Measurements from ENCODE around the gene FAXDC2.
"Not testable (repeated sequence)": the region's sequence is repeated elsewhere in the genome, so short reads cannot be mapped to it uniquely, and the experiment has no call there.

Gene FAXDC2

DNA sequence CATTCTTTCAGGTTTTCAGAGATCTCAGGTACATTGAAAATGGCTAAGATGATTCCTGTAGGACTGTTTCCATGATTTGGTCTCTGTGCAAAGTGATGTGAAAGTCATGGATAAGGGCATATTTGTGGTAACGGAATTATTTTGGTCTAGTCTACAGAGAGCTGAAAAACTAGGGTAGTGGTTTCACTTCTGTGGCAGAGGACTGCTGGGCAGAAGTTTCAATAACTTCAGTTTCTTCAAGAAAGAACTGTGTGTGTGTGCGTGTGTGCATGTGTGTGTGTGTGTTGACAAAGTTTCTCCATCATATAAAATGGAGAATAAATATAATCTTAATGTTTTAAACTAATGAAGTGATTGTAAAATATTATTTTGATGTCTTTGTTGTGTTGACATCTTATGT, 12.4 kb upstream of the FAXDC2 start:
- intact Hi-C loops (cut with DNase I): no loop called here

DNA sequence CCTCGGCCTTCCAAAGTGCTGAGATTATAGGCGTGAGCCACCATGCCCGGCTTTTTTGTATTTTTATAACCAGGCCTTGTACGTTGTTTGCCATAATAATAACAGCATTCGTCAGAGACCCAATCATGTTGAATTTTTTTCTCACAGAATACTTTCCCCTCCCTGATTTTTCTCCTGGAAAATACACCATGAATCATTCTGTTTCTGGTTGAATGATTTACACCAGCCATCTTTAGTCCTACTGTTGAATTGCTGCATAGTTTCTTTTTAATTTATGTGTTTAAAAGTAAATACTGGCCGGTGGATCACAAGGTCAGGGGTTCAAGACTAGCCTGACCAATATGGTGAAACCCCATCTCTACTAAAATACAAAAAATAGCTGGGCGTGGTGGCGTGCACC, 11.5 kb upstream of the FAXDC2 start:
- intact Hi-C loops (cut with DNase I): no loop called here
- no peak for DNase-seq

More for the DNA sequence above, 12.4 kb upstream of the FAXDC2 start:
- DNase-seq: no peak

DNA sequence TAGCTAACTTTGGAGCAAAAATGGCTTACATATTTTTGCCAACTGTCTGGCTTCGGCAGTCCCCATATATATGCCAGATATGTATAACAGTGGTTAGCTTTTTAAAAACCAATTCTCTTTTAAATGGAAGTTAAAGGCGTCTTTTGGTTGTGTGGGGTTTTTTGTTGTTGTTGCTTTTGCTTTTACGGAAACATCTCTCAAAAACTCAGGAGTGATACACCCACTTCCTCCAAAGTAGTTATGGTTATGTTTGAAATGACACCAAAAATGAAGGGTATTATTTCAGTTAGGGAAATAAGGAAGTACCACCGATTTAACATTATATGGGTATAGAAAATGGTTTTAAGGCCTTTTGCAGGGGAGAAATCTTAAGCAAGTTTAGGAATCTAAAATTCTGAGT, 10.4 kb upstream of the FAXDC2 start:
- no peak for DNase-seq
- intact Hi-C loops (cut with DNase I): no loop called here

DNA sequence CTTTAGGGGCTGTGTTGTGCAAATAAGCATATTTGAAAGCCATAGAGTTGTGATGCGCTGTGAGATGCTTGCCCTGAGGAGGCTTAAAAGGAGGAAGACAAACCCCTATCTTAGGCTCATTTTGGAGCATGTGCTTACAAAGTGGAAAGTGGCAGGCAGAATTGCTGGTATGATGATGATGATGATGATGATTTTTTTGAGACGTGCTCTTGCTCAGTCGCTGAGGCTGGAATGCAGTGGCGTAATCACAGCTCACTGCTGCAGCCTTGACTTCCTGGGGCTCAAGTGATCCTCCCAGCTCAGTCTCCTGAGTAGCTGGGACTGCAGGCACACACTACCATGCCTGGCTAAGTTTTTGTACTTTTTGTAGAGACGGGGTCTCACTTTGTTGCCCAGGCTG, 9.7 kb upstream of the FAXDC2 start:
- no peak for DNase-seq

DNA sequence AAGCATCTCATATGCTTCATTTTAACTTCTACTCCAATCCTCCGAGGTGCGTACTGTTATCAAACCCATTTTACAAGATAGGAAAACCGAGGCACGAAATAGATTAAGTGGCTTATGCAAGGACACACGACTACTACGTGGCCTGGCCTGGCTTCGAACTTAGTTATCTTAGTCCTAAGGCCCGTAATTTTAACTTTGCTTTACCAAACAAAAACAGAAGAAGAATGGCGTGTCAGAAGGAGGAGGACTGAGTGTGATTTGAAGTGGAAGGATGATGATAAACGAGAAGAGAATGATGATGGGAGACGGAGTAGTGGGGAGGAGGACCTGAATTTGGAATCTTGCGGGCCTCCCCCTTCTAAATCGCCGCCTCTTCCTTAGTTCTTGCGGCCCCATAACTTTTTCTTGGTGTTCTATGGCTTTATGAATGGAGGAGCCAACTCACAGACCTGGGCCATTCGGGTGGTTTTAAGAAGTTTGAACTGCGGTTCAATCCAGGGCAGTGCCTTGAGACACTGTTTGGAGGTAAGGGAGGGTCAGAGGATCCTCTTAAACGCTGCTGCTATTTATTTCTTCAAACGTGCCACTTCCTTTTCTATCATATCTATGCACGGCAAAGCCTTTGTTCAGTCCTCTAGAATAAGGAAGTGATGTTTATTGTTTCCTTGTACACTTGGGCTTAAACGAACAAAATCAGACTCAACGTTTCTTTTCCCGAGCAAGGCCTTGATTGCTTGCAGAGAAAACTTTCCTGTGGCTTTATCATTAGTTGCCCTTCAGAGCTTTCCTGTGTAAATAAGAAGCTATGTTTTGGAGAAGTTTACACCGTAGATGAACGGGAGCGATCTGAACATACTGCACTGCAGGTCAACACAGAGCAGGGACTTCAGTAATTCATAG, 8.8 kb upstream of the FAXDC2 start:
- intact Hi-C loops (cut with DNase I): loop anchor here (1.0 to 5.0 kb wide), 2 partner anchors 83 to 104 kb away; partner anchors contain the start of genes LARP1 and MRPL22

More for the DNA sequence above, 9.7 kb upstream of the FAXDC2 start:
- intact Hi-C loops (cut with DNase I): no loop called here

DNA sequence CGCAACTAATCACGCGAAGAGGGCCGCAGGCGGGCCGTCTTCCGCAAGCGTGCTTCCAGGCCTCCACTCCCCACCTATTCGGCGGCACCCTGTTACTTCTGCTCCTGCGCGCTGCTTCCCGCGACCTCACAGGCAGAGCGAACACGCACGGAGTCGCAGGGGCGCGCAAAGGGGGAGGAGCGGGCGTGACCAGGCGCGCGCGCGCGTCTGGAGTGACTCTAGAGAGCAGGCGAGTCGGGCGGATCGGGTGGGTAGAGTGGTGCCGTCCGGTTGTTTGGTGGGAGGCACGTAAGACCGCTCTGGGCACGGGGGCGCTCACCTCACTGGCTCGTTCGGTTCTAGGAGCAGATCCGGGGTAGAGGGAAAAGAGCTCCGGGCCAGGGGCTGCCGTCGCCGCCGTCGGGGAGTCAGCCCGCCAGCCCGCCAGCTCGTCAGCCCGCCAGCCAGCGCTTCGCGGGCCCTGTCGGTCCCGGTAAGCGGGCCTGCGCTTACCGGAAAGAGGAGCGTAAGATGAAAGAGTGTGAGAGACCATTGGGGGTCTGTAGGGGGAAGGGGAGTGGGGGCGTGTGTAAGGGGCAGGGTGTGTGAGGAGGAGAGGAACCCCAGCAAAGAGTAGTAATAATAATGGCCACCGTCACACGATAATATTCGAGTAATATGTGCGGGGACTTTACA, 8.0 kb upstream of the FAXDC2 start, which contains the start of gene CNOT8:
CNOT8 (plus strand) TSS at position 331 of the 675 bp plus-strand sequence. CDS start 4,652 bp downstream, outside the sequence.
- intact Hi-C loops (cut with DNase I): loop anchor here (1.0 to 5.0 kb wide), 2 partner anchors 84 to 103 kb away; partner anchors contain the start of genes LARP1 and MRPL22
- DNase-seq: peak; percentile 97 to 100 (median 99)

More for the DNA sequence above, 8.8 kb upstream of the FAXDC2 start:
- no peak for DNase-seq

DNA sequence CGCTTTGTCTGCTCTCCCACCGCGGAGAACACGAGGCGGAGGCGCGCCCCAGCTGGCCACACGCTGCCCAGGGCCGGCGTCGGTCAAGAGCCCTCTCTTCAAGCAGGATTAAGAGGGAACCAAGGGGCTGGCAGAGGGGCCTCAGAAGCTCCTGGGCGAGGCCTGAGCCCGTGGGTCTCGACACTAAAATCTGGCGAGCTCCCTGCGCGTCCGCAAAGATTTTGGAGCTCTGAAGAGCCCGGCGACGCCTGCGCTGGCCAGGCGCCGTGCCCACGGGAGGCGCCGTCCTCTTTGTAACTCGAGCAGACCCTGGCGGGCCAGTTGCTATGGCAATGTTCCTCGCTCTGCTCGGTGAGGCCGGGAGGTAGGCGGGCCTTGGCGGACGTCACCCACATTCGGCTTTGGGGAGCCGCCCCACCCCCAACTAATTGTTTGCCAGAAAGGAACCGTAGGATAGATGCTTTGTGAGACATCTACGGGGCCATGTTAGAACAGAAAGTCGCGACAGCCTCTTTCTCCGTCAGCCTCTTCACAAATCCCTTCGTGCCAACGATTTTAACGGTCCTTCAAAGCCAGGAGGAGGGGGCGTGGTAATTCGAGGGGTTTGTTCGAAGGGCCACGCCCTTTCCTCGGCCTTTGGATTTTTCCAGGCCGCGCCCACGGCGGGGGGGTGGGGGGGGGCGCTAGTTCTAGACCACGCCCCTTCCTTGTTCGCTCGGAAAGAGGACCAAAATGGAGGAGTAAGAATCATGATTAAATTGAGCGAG, 7.3 kb upstream of the FAXDC2 start:
- peak; percentile 86 to 99 (median 94) for DNase-seq
- intact Hi-C loops (cut with DNase I): loop anchor here (1.0 to 5.0 kb wide), 2 partner anchors 85 to 102 kb away; partner anchors contain the start of genes LARP1 and MRPL22

DNA sequence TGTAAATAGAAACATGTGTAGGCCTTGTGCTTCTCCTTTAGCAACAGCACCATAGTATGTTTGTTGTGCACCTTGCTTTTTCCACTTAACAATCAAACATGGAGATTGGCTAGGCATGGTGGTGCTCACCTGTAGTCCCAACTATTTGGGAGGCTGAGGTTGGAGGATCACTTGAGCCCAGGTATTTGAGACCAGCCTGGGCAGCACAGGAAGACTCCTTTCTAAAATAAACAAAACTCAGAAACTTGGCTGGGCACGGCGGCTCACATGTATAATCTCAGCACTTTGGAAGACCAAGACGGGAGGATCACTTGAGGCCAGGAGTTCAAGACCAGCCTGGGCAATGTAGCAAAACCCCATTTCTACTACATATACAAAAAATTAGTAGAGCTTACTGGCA, 948 bp upstream of the FAXDC2 start:
- intact Hi-C loops (cut with DNase I): no loop called here
- DNase-seq: no peak

DNA sequence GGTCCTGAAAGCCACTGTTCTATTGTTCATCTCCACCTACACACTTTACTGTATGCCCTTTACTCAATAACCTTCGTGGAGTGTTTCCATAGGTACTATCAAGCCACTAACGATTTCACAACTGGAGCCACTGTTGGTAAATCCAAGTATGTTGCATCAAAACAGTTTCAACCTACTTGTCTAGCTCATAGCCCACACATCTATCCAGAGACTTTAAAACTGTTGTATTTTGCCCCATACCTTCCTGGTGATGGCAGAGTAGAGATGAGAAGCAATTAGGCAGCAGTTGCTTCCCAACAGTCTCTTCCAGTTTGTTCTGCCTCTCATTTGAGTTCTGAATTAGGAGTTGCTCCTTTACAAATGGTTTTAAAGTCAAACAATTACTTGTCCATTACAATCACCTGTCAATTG, 607 bp downstream of the FAXDC2 start:
- intact Hi-C loops (cut with DNase I): no loop called here
- DNase-seq: no peak

DNA sequence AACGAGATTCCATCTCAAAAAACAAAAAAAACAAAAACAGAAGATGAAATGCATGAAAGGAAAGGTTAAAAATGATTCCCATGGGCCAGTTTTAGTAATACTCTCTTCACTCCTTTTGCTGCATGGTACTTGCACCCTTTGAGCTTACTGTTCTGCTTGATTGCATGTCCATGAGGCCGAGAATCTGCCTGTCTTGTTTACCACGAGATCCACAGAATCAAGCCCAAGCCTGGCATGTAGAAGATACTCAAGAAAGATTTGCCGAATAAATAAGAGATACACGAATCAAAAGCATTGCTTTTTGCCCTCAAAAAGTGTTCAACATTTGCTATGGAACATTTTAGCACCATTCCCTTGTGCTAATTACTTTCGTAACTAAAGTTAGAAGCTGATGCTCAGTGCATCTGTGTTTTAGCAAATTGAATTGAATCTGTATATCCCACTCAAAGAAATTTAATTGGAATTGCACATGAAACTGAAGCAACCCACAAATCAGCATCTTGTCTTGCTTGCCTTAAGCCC, 1.1 kb downstream of the FAXDC2 start:
- DNase-seq: no peak
- intact Hi-C loops (cut with DNase I): no loop called here

DNA sequence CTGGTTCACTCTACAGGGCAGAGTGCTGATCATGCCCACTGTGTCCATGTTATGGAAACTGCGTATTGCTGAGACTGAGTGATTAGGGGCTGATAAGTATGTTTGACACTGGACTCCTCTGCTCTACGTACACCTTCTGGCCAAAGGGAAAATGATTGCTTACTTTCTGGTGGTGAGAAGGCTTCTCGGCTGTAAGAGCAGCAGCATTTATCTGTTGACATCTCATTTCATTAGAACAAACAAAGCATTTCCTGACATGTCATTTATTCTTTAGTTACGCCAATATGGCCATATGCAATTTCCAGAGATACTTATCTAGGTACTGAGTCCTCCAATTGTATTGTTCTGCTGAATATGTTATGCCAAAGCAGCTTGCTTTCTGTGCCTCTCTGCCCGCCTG, 5.6 kb downstream of the FAXDC2 start:
- intact Hi-C loops (cut with DNase I): no loop called here
- no peak for DNase-seq

DNA sequence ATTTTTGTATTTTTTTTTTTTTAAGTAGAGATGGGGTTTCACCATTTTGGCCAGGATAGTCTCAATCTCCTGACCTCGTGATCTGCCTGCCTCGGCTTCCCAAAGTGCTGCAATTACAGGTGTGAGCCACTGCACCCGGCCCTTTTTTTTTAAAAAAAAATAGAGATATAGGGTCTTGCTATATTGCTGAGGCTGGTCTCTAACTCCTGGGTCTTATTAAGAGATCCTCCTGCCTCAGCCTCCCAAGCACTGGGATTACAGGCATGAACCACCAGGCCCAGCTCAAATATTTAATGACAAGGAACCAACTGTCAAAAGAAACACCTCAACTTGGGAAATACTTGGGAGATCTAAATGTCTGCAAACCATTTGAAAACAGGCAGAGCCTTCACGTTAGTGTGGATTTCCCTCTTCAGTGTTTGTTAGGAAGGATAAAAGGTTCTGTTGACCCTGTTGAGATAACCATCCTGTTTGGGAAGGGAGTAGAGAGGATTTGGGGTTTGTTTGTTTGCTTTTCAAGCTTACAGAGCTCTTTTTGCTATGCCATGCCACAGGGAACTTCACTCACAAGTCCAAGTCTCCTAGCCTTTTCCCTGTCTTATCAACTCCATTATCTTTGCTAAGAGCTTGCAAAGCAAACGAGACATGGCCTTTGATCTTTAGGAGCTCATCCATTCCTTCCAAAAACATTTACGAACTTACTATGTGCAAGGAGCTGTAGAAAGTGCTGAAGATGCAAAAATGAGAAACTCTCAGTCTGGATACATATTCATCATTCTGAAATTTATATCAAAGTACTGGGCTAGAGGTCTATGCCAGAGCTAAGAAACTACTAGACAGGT, 7.5 kb downstream of the FAXDC2 start:
- intact Hi-C loops (cut with DNase I): no loop called here
- no peak for DNase-seq

DNA sequence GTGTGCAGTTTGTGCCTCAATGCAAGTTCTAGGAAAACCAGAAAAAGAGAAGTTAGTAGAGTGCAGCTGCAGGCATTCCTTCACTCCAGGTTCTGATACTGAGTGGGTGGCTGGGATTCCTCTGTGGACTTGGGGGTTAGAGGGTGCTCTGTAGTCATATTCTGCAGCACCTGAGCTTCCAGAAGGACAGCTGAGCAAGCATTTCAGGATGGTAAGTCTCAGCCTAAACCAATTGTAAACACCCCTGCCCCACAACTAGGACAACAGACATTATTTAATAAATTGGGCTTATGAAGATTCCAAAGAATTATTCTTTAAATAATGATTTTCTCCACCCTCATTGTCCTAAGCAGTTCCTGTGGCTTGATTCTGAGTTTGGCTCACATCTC, 9.1 kb downstream of the FAXDC2 start:
- intact Hi-C loops (cut with DNase I): no loop called here
- no peak for DNase-seq

DNA sequence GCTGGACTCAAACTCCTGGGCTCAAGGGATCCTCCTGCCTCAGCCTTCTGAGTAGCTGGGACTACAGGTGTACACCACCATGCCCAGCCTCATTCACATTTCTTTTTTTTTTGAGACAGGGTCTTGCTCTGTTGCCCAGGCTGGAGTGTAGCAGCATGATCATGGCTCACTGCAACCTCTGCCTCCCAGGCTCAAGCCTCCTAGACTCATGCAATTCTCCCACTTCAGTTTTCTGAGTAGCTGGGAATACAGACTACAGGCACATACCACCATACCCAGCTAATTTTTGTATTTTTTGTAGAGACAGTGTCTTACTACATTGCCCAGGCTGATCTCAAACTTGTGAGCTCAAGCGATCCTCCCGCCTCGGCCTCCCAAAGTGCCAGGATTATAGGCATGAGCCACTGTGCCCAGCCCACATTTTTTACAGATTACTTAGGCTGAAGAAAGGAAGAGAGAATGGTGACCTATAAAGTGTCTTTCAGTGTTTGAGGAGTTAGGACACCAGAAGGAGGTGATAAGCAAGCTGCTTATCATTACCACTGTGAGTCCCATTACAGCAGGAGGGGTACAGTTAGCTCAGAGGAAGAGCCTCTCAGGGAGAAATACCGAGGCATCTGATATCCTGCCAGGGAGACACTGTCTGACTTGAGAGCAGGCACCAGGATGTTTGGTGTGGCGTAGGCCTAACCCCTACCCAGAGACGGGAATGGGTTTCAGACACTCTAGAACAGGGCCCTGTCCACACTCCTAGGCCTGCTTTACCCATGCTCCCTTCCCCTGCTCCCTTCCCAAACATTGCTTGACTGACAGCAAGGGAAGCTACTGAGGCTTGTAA, 9.7 kb downstream of the FAXDC2 start:
- DNase-seq: no peak

DNA sequence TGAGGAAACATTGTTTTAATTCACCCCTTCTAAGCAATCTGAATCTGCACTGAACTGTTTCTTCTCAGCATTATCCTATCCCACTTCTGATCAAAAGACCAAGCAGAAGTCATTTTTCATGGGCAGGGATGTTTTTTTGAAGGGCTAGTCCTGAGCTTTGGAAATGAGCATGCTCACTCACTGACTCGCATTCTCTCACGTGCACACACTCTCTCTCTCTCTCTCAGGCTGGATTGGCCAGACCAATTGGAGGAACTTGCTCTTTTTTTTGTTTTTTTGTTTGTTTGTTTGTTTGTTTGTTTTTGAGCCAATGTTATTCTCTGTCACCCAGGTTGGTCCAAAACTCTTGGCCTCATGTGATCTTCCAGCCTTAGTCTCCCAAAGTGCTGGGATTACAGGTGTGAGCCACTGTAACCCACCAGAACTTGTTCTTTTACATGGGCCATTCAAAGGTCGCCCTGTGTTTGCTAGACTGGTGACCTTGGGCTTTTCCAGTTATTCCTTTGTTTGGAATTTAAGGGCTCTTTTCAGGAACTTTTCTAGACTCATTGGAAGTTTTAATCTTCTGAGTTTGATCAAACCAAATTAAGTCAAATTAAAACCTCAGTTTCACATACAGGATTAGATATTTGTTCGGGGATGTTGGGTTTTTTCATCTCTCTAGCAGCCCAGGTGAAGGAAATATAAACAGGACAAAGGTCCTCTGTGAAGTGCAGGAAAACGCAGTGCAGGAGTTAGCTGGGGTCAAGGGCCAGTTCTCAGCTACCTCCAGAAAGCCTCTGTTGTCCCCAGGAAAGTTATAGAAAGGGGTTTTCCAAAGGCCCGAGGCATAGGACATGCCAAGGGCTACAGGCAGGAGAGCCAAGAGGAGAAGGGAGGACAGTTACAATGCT, 13.1 kb downstream of the FAXDC2 start:
- intact Hi-C loops (cut with DNase I): no loop called here

More for the DNA sequence above, 9.7 kb downstream of the FAXDC2 start:
- intact Hi-C loops (cut with DNase I): no loop called here

DNA sequence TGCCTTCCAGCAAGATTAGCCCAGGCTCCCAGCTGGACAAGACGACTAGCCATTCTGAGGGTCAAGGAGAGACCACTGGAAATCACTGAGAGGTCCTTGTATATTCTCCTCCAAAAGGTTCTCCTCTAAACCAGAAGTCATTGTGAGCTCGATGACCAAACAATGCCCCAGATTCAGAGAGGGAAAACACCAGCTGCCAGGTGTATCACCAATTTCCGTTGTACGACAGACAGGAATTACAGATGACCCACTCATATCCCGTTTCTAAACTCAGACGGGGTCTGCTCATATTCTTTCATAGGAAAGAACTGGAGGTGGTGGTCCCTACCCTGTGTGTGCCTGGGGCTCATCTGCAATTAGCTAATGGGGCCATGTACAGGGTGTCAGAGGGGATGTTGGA, 14.2 kb downstream of the FAXDC2 start:
- intact Hi-C loops (cut with DNase I): no loop called here
- no peak for DNase-seq

More for the DNA sequence above, 13.1 kb downstream of the FAXDC2 start:
- no peak for DNase-seq

DNA sequence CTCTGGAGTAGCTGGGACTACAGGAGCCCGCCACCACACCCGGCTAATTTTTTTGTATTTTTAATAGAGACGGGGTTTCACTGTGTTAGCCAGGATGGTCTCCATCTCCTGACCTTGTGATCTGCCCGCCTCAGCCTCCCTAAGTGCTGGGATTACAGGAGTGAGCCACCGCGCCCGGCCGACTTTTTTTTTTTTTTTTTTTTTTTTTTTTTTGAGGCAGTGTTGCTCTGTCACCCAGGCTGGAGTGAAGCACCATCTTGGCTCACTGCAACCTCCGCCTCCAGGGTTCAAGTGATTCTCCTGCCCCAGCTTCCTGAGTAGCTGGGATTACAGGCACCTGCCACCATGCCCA, 14.7 kb downstream of the FAXDC2 start:
- DNase-seq; intact Hi-C loops (cut with DNase I): not testable (repeated sequence)

DNA sequence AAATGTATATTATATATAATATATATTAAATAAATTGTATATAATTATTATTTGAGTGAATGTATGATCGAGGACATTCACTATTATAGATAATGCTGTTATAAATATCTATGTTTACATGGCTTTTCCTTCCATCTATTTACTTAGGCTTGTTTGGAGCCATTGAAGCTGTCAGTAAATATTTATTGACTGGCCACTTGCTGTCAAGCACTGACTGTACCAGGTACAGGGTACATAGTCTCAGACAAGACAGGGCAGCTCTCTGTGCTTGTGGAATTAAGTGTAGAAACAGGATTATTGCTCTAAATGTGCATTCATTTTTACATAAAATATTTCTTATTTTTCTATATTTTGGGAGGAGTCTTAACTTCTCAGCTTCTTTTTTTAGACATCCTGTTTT, 16.4 kb downstream of the FAXDC2 start:
- intact Hi-C loops (cut with DNase I): no loop called here
- no peak for DNase-seq

Measured in posterior cingulate gyrus (tissue), 11 donors.